IgD-negative memory B cell (primary cell): ENCODE data around the gene CCR9. TPM values are rescaled to one million over a fixed set of nuclear protein-coding genes. Genes with fewer than 3 reads are reported as not detected.

Source experiments
- H3K27ac Mint-ChIP-seq, 3 donors: one replicate each; pipeline ENCODE4 v1.8.0; 2020 to 2022; ENCODE audit warnings: mild to moderate bottlenecking in 3 of 3, mixed read lengths in 3 of 3, moderate library complexity in 1 of 3
- H3K27me3 Mint-ChIP-seq: one replicate; pipeline ENCODE4 v1.8.0; 2021; ENCODE audit warnings: mixed read lengths
- H3K36me3 Mint-ChIP-seq: one replicate; pipeline ENCODE4 v1.8.0; 2020; ENCODE audit warnings: mild to moderate bottlenecking, mixed read lengths
- H3K4me1 Mint-ChIP-seq, 3 donors: one replicate each; pipeline ENCODE4 v1.8.0; 2020 to 2022; ENCODE audit warnings: mixed read lengths in 3 of 3, mild to moderate bottlenecking in 1 of 3
- H3K4me3 Mint-ChIP-seq, 4 donors: one replicate each; pipeline ENCODE4 v1.8.0; 2020 to 2022; ENCODE audit warnings: mild to moderate bottlenecking in 4 of 4, mixed read lengths in 4 of 4, moderate library complexity in 3 of 4
- H3K9me3 Mint-ChIP-seq, 3 donors: one replicate each; pipeline ENCODE4 v1.8.0; 2020 to 2021; ENCODE audit warnings: mixed read lengths in 3 of 3, mild to moderate bottlenecking in 1 of 3
- polyA plus RNA-seq: library from polyadenylated mRNA; unstranded; fragments of 300-500 nt; fragmentation: Illumina TruSeq; gene quantifications from one replicate; pipeline ENCODE4 v1.2.3, GENCODE V29; 2021

The CCR9 gene
- polyA plus RNA-seq, 1 donor from 2014 or later: 6.3 TPM

- Mint-ChIP-seq H3K27me3 (no peaks in the 10 kb centered on the region), H3K9me3 (no peaks in the 10 kb centered on the region), H3K36me3 (peaks cover 9% of the 10 kb centered on the region), H3K4me1 (peaks cover 0 to under 1% (median 0%) of the 10 kb centered on the region in 3 donors), H3K4me3 (no peak overlapping the region), H3K27ac (no peak overlapping the region)
Measured at GRCh38 chr3:45944830-45945620, 58.7 kb downstream of the CCR9 start.

GRCh38 chr3:45946307-45946706 lies 60.0 kb downstream of the CCR9 start:
- H3K9me3 Mint-ChIP-seq: no peaks in the 10 kb centered on the region
- no peaks in the 10 kb centered on the region for H3K27me3 Mint-ChIP-seq
- no peaks in the 10 kb centered on the region for H3K4me1 Mint-ChIP-seq
- H3K4me3 Mint-ChIP-seq: no peak overlapping the region
- H3K27ac Mint-ChIP-seq: no peak overlapping the region
- H3K36me3 Mint-ChIP-seq: peaks cover 7% of the 10 kb centered on the region

- Mint-ChIP-seq H3K4me3 (no peak overlapping the region), H3K9me3 (no peaks in the 10 kb centered on the region), H3K27ac (no peak overlapping the region), H3K4me1 (no peaks in the 10 kb centered on the region), H3K27me3 (no peaks in the 10 kb centered on the region), H3K36me3 (peaks cover 7% of the 10 kb centered on the region)
Measured at GRCh38 chr3:45946875-45947274, 60.5 kb downstream of the CCR9 start.

GRCh38 chr3:45947361-45947760 lies 61.0 kb downstream of the CCR9 start:
- no peaks in the 10 kb centered on the region for H3K27me3 Mint-ChIP-seq
- peaks cover 7% of the 10 kb centered on the region for H3K36me3 Mint-ChIP-seq
- no peaks in the 10 kb centered on the region for H3K9me3 Mint-ChIP-seq
- H3K27ac Mint-ChIP-seq: no peak overlapping the region
- H3K4me3 Mint-ChIP-seq: no peak overlapping the region
- H3K4me1 Mint-ChIP-seq: no peaks in the 10 kb centered on the region

- Mint-ChIP-seq H3K27me3 (no peaks in the 10 kb centered on the region), H3K36me3 (peaks cover 7% of the 10 kb centered on the region), H3K4me1 (no peaks in the 10 kb centered on the region), H3K9me3 (no peaks in the 10 kb centered on the region), H3K4me3 (peak overlapping the region in 1 of 4 donors; percentile 17), H3K27ac (peak overlapping the region in 1 of 3 donors; percentile 57)
Measured at GRCh38 chr3:45948311-45948781, 62.0 kb downstream of the CCR9 start.

- Mint-ChIP-seq H3K27me3 (no peaks in the 10 kb centered on the region), H3K27ac (peak overlapping the region in 1 of 3 donors; percentile 57), H3K9me3 (no peaks in the 10 kb centered on the region), H3K4me3 (no peak overlapping the region), H3K4me1 (no peaks in the 10 kb centered on the region), H3K36me3 (peaks cover 7% of the 10 kb centered on the region)
Measured at GRCh38 chr3:45948881-45949280, 62.5 kb downstream of the CCR9 start.

GRCh38 chr3:45949432-45949831 lies 63.1 kb downstream of the CCR9 start:
- H3K36me3 Mint-ChIP-seq: peaks cover 7% of the 10 kb centered on the region
- H3K4me1 Mint-ChIP-seq: no peaks in the 10 kb centered on the region
- no peak overlapping the region for H3K27ac Mint-ChIP-seq
- H3K27me3 Mint-ChIP-seq: no peaks in the 10 kb centered on the region
- H3K9me3 Mint-ChIP-seq: no peaks in the 10 kb centered on the region
- H3K4me3 Mint-ChIP-seq: no peak overlapping the region

- H3K27me3 Mint-ChIP-seq: no peaks in the 10 kb centered on the region
- H3K27ac Mint-ChIP-seq: no peak overlapping the region
- H3K4me1 Mint-ChIP-seq: no peaks in the 10 kb centered on the region
- H3K9me3 Mint-ChIP-seq: no peaks in the 10 kb centered on the region
- no peak overlapping the region for H3K4me3 Mint-ChIP-seq
- H3K36me3 Mint-ChIP-seq: peaks cover 3% of the 10 kb centered on the region
Measured at GRCh38 chr3:45950131-45950530, 63.8 kb downstream of the CCR9 start.

- H3K9me3 Mint-ChIP-seq: no peaks in the 10 kb centered on the region
- H3K36me3 Mint-ChIP-seq: peaks cover 3% of the 10 kb centered on the region
- H3K4me1 Mint-ChIP-seq: no peaks in the 10 kb centered on the region
- no peaks in the 10 kb centered on the region for H3K27me3 Mint-ChIP-seq
- H3K4me3 Mint-ChIP-seq: peak overlapping the region in 1 of 4 donors; percentile 17
- no peak overlapping the region for H3K27ac Mint-ChIP-seq
Measured at GRCh38 chr3:45950686-45951600, 64.6 kb downstream of the CCR9 start.

GRCh38 chr3:45951946-45952345 lies 65.6 kb downstream of the CCR9 start:
- Mint-ChIP-seq H3K9me3 (no peaks in the 10 kb centered on the region), H3K36me3 (peaks cover 3% of the 10 kb centered on the region), H3K4me3 (no peak overlapping the region), H3K27ac (no peak overlapping the region), H3K4me1 (no peaks in the 10 kb centered on the region), H3K27me3 (no peaks in the 10 kb centered on the region)

GRCh38 chr3:45952456-45952855 lies 66.1 kb downstream of the CCR9 start:
- peaks cover 5% of the 10 kb centered on the region for H3K36me3 Mint-ChIP-seq
- no peaks in the 10 kb centered on the region for H3K4me1 Mint-ChIP-seq
- H3K27ac Mint-ChIP-seq: no peak overlapping the region
- H3K4me3 Mint-ChIP-seq: no peak overlapping the region
- no peaks in the 10 kb centered on the region for H3K9me3 Mint-ChIP-seq
- H3K27me3 Mint-ChIP-seq: no peaks in the 10 kb centered on the region

Other genes starting within 250 kb of the CCR9 start
- gene SACM1L, start 197.1 kb upstream of the CCR9 start, polyA plus RNA-seq: 14.9 TPM
- 0.69 TPM for gene SLC6A20, start 90.0 kb upstream of the CCR9 start, polyA plus RNA-seq
- gene LZTFL1, start 44.4 kb upstream of the CCR9 start, polyA plus RNA-seq: 13.9 TPM
- 0.69 TPM for gene CXCR6, start 56.9 kb downstream of the CCR9 start, polyA plus RNA-seq
- gene FYCO1, start 109.3 kb downstream of the CCR9 start, polyA plus RNA-seq: 3.3 TPM
- gene XCR1, start 140.9 kb downstream of the CCR9 start, polyA plus RNA-seq: not detected